Breast epithelium (tissue), 3 donors: ENCODE results near the gene DRGX.

Source experiments
- CTCF ChIP-seq, 3 donors: fragments of 450-650 bp; IDR thresholded peaks; one replicate each; pipeline ENCODE4 v1.5.1; 2016 to 2017; ENCODE audit warnings: antibody characterized with exemption in 3 of 3, mild to moderate bottlenecking in 3 of 3, moderate library complexity in 3 of 3
- POLR2A ChIP-seq: fragments of 450-650 bp; IDR thresholded peaks from one replicate; pipeline ENCODE4 v1.6.1; 2016; ENCODE audit warnings: antibody characterized with exemption, mild to moderate bottlenecking, moderate library complexity
- POLR2AphosphoS5 ChIP-seq, 3 donors: sonication (generic); formaldehyde crosslinking; IDR thresholded peaks; one replicate each; pipeline ENCODE4 v1.6.1; 2017; ENCODE audit warnings: antibody characterized with exemption in 3 of 3

GRCh38 chr10:49382226-49382625 is 13.7 kb downstream of the DRGX start:
- TF ChIP-seq CTCF (IDR thresholded peaks at IDR 0.05): no peak
- TF ChIP-seq POLR2A: no peak
- TF ChIP-seq POLR2AphosphoS5 (IDR thresholded peaks at IDR 0.05): no peak
